Measurements from ENCODE around the gene CPED1. TPM values are rescaled to one million over a fixed set of nuclear protein-coding genes. Genes with fewer than 3 reads are reported as not detected.

CPED1 gene
- total RNA-seq, 3 donors from 2014 or later (not counting 1 experiment from before 2014, with no cell fraction given): 0.50 to 1.3 (median 0.96) TPM

GRCh38 chr7:120955577-120956149, 32.8 kb upstream of the CPED1 start:
- Histone ChIP-seq H3K4me1 (ENCODE audit: control insufficient read depth, insufficient read depth, low read length) (peaks cover 3% of the 10 kb centered on the region), H3K27ac (ENCODE audit: low read length) (no peak overlapping the region), H3K4me3 (ENCODE audit: low read length) (no peak overlapping the region), H3K9me3 (ENCODE audit: control insufficient read depth, insufficient read depth, low read length) (no peaks in the 10 kb centered on the region), H3K36me3 (ENCODE audit: control insufficient read depth, insufficient read depth, low read length) (peaks cover 51% of the 10 kb centered on the region), H3K27me3 (ENCODE audit: control insufficient read depth, insufficient read depth, low read length) (no peaks in the 10 kb centered on the region)
- Mint-ChIP-seq H3K4me3 (no peak overlapping the region), H3K27ac (peak overlapping the region in 1 of 2 donors; percentile 8), H3K36me3 (no peaks in the 10 kb centered on the region), H3K9me3 (no peaks in the 10 kb centered on the region), H3K27me3 (ENCODE audit: low read depth in 2 of 2) (no peaks in the 10 kb centered on the region), H3K4me1 (peaks cover 16% of the 10 kb centered on the region in 2 donors)
- intact Hi-C loops (cut with micrococcal nuclease): no loop called here
- DNase-seq (no peak), ATAC-seq (no peak)
- TF ChIP-seq, protein P1, sequence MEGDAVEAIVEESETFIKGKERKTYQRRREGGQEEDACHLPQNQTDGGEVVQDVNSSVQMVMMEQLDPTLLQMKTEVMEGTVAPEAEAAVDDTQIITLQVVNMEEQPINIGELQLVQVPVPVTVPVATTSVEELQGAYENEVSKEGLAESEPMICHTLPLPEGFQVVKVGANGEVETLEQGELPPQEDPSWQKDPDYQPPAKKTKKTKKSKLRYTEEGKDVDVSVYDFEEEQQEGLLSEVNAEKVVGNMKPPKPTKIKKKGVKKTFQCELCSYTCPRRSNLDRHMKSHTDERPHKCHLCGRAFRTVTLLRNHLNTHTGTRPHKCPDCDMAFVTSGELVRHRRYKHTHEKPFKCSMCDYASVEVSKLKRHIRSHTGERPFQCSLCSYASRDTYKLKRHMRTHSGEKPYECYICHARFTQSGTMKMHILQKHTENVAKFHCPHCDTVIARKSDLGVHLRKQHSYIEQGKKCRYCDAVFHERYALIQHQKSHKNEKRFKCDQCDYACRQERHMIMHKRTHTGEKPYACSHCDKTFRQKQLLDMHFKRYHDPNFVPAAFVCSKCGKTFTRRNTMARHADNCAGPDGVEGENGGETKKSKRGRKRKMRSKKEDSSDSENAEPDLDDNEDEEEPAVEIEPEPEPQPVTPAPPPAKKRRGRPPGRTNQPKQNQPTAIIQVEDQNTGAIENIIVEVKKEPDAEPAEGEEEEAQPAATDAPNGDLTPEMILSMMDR (IDR thresholded peaks at IDR 0.05): no peak
- 100% methylated on average over 1 of the region's 3 CpGs for WGBS (ENCODE audit: insufficient coverage)

- Mint-ChIP-seq H3K9me3 (no peaks in the 10 kb centered on the region), H3K27ac (no peak overlapping the region), H3K4me3 (no peak overlapping the region), H3K36me3 (no peaks in the 10 kb centered on the region), H3K4me1 (peaks cover 15 to 27% of the 10 kb centered on the region in 2 donors), H3K27me3 (ENCODE audit: low read depth in 2 of 2) (no peaks in the 10 kb centered on the region)
- no peaks in the 10 kb centered on the region for H3K4me1 ChIP-seq (ENCODE audit: control insufficient read depth, insufficient read depth, low read length)
- intact Hi-C loops (cut with micrococcal nuclease): no loop called here
- no peak overlapping the region for H3K4me3 ChIP-seq (ENCODE audit: low read length)
- peaks cover 40% of the 10 kb centered on the region for H3K36me3 ChIP-seq (ENCODE audit: control insufficient read depth, insufficient read depth, low read length)
- no peak for DNase-seq
- no peak for ATAC-seq
- H3K9me3 ChIP-seq (ENCODE audit: control insufficient read depth, insufficient read depth, low read length): no peaks in the 10 kb centered on the region
- TF ChIP-seq, protein P1 (IDR thresholded peaks at IDR 0.05): no peak
- H3K27me3 ChIP-seq (ENCODE audit: control insufficient read depth, insufficient read depth, low read length): no peaks in the 10 kb centered on the region
- WGBS (ENCODE audit: insufficient coverage): 95% methylated on average over 8 of the region's 8 CpGs
- no peak overlapping the region for H3K27ac ChIP-seq (ENCODE audit: low read length)
Observed at GRCh38 chr7:120959929-120960484, 28.5 kb upstream of the CPED1 start.

DNA sequence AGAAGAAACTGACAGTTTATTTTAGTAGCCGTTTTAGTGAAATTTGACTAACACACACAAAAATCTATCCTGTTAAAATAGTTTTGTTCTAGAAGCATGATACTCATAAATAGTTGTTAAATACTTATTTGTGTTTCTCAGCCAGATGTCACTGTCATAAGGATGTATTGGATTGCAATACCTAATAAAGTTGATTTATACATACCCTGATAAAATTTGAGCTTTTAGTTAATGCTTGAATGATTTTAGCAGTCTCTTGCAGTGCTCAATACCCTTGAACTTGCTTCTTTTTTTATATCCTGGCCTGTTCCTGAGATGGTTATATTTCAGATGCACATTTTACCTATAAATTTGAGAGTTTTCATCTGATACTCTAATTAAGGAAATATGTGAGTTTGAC, 27.8 kb upstream of the CPED1 start:
- Histone ChIP-seq H3K9me3 (ENCODE audit: control insufficient read depth, insufficient read depth, low read length) (no peaks in the 10 kb centered on the region), H3K4me1 (ENCODE audit: control insufficient read depth, insufficient read depth, low read length) (no peaks in the 10 kb centered on the region), H3K27me3 (ENCODE audit: control insufficient read depth, insufficient read depth, low read length) (no peaks in the 10 kb centered on the region), H3K27ac (ENCODE audit: low read length) (no peak overlapping the region), H3K4me3 (ENCODE audit: low read length) (no peak overlapping the region), H3K36me3 (ENCODE audit: control insufficient read depth, insufficient read depth, low read length) (peaks cover 41% of the 10 kb centered on the region)
- TF ChIP-seq, protein P1 (IDR thresholded peaks at IDR 0.05): no peak
- intact Hi-C loops (cut with micrococcal nuclease): no loop called here
- ATAC-seq (no peak), DNase-seq (no peak)
- Mint-ChIP-seq H3K9me3 (no peaks in the 10 kb centered on the region), H3K27ac (no peak overlapping the region), H3K36me3 (no peaks in the 10 kb centered on the region), H3K27me3 (ENCODE audit: low read depth in 2 of 2) (no peaks in the 10 kb centered on the region), H3K4me3 (no peak overlapping the region), H3K4me1 (peaks cover 15 to 27% of the 10 kb centered on the region in 2 donors)
- no CpG with 5 or more reads among the region's 1 CpG for WGBS (ENCODE audit: insufficient coverage)

Data from natural killer cell (primary cell).